ENCODE data around the gene LHB.

LHB gene

DNA sequence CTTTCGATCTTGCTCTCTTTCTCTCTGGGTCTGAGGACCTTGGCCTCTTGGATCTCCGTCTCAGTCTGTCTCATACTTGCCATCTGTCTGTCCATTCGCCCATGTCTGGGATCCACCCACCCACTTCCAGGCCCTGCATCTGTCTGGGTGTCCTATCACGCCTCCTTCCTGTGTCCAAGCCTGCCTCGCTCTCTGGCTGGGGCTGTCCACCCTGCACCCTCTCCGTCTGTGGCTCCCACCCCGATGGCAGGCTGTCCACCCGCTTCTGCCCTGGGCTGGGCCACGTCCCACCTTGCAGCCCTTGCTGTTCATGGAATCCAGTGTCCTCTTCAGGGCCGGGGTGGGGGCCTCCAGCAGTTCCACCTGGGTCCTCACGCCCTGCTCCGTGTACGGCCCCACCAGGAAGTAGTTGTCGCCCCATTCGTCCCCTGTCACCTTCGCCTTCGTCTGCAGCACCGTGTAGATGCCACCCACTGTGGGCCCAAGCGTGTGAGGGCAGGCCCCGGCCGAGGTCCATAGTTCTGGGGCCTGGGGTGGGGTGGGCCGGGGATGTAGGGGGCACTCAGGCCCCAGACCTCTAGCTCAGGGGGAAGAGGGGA, 25.8 kb downstream of the LHB start:
- TF ChIP-seq, protein P1, sequence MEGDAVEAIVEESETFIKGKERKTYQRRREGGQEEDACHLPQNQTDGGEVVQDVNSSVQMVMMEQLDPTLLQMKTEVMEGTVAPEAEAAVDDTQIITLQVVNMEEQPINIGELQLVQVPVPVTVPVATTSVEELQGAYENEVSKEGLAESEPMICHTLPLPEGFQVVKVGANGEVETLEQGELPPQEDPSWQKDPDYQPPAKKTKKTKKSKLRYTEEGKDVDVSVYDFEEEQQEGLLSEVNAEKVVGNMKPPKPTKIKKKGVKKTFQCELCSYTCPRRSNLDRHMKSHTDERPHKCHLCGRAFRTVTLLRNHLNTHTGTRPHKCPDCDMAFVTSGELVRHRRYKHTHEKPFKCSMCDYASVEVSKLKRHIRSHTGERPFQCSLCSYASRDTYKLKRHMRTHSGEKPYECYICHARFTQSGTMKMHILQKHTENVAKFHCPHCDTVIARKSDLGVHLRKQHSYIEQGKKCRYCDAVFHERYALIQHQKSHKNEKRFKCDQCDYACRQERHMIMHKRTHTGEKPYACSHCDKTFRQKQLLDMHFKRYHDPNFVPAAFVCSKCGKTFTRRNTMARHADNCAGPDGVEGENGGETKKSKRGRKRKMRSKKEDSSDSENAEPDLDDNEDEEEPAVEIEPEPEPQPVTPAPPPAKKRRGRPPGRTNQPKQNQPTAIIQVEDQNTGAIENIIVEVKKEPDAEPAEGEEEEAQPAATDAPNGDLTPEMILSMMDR (IDR thresholded peaks at IDR 0.05; ENCODE audit: low read depth, low read length, missing control alignments): no peak
- H3K27ac ChIP-seq: no peak overlapping the region
- in situ Hi-C loops (cut with HindIII; ENCODE audit: low pct_ligation_motif_present, low sequenced_read_pairs): no loop called here
- no peaks in the 10 kb centered on the region for H3K27me3 ChIP-seq (replicated peaks)
- DNase-seq: no peak
- peaks cover 28% of the 10 kb centered on the region for H3K36me3 ChIP-seq (replicated peaks)
- H3K4me3 ChIP-seq (ENCODE audit: low read depth, low read length): no peak overlapping the region

GRCh38 chr19:48990400-48990799, 26.5 kb downstream of the LHB start:
- Histone ChIP-seq H3K27ac (no peak overlapping the region), H3K36me3 (replicated peaks) (peaks cover 35% of the 10 kb centered on the region)

DNA sequence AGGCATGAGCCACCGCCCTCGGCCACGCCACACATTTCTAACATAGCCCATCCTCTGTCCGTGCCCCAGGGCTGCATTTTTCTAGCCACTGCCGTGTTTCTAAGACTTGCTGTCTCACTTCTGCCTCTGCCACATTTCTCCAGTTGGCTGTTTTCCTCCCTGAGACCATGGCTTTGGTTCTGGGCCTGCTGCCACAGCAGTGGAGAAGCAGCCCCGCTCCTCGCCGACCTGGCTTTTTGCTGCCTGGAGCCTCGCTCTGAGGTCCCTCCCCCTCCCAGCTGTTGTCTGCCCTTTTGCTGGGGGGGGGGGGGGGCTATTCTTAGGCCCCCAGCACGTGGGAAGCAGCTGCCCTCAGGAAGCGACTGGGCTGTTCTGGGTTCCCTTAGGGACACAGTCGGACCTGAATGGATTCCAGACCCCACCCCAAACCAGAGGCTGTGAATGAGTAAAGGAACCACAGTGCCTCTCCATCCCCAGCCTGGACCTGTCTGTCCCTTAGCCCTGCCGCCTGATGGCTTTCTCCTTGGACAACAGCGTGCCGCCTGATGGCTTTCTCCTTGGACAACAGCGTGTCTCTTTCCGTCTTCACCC, 27.1 kb downstream of the LHB start:
- Histone ChIP-seq H3K36me3 (replicated peaks) (peaks cover 41% of the 10 kb centered on the region), H3K27me3 (replicated peaks) (no peaks in the 10 kb centered on the region), H3K27ac (no peak overlapping the region), H3K4me3 (ENCODE audit: low read depth, low read length) (no peak overlapping the region)
- in situ Hi-C loops (cut with HindIII; ENCODE audit: low pct_ligation_motif_present, low sequenced_read_pairs): no loop called here
- no peak for DNase-seq
- TF ChIP-seq, protein P1 (IDR thresholded peaks at IDR 0.05; ENCODE audit: low read depth, low read length, missing control alignments): no peak

More at GRCh38 chr19:48990400-48990799, 26.5 kb downstream of the LHB start:
- no peak for DNase-seq
- Histone ChIP-seq H3K4me3 (ENCODE audit: low read depth, low read length) (no peak overlapping the region), H3K27me3 (replicated peaks) (no peaks in the 10 kb centered on the region)
- in situ Hi-C loops (cut with HindIII; ENCODE audit: low pct_ligation_motif_present, low sequenced_read_pairs): no loop called here
- TF ChIP-seq, protein P1 (IDR thresholded peaks at IDR 0.05; ENCODE audit: low read depth, low read length, missing control alignments): no peak

- in situ Hi-C loops (cut with HindIII; ENCODE audit: low pct_ligation_motif_present, low sequenced_read_pairs): no loop called here
- H3K4me3 ChIP-seq (ENCODE audit: low read depth, low read length): no peak overlapping the region
- no peak for DNase-seq
- no peak overlapping the region for H3K27ac ChIP-seq
- TF ChIP-seq, protein P1 (IDR thresholded peaks at IDR 0.05; ENCODE audit: low read depth, low read length, missing control alignments): no peak
- H3K36me3 ChIP-seq (replicated peaks): peaks cover 49% of the 10 kb centered on the region
- H3K27me3 ChIP-seq (replicated peaks): no peaks in the 10 kb centered on the region
Measured at GRCh38 chr19:48988860-48989259, 28.0 kb downstream of the LHB start.

GRCh38 chr19:48988286-48988685, 28.6 kb downstream of the LHB start:
- Histone ChIP-seq H3K4me3 (ENCODE audit: low read depth, low read length) (no peak overlapping the region), H3K36me3 (replicated peaks) (peaks cover 51% of the 10 kb centered on the region), H3K27ac (no peak overlapping the region), H3K27me3 (replicated peaks) (no peaks in the 10 kb centered on the region)
- TF ChIP-seq, protein P1 (IDR thresholded peaks at IDR 0.05; ENCODE audit: low read depth, low read length, missing control alignments): no peak
- no peak for DNase-seq
- in situ Hi-C loops (cut with HindIII; ENCODE audit: low pct_ligation_motif_present, low sequenced_read_pairs): no loop called here

DNA sequence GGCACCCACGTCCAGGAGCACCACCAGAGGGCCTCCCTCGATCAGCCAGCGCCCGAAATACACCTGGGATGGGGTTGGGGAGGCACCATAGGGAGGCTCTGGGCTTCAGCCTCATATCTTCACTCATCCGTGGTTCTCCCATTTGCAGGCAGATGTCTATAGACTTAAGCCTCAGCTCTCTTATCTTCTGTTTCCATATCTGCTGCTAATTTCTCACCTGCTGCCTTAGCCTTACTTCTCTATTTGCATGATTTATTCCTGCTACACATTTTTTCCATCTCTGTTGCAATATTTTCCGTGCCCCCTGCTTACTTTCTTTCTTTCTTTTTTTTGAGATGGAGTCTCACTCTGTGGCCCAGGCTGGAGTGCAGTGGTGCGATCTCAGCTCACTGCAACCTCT, 29.6 kb downstream of the LHB start:
- H3K36me3 ChIP-seq (replicated peaks): peaks cover 60% of the 10 kb centered on the region
- no peak for DNase-seq
- TF ChIP-seq, protein P1 (IDR thresholded peaks at IDR 0.05; ENCODE audit: low read depth, low read length, missing control alignments): no peak
- H3K4me3 ChIP-seq (ENCODE audit: low read depth, low read length): no peak overlapping the region
- H3K27me3 ChIP-seq (replicated peaks): no peaks in the 10 kb centered on the region
- in situ Hi-C loops (cut with HindIII; ENCODE audit: low pct_ligation_motif_present, low sequenced_read_pairs): no loop called here
- no peak overlapping the region for H3K27ac ChIP-seq
